ENCODE results near the gene FCHO1. TPM values are rescaled to one million over a fixed set of nuclear protein-coding genes. Genes with fewer than 3 reads are reported as not detected.
A peak's percentile ranks its signal among the peaks of the same experiment; 100 is the strongest.

Gene FCHO1
- total RNA-seq, 2 experiments from 2014 or later: 85.6 to 107 TPM

DNA sequence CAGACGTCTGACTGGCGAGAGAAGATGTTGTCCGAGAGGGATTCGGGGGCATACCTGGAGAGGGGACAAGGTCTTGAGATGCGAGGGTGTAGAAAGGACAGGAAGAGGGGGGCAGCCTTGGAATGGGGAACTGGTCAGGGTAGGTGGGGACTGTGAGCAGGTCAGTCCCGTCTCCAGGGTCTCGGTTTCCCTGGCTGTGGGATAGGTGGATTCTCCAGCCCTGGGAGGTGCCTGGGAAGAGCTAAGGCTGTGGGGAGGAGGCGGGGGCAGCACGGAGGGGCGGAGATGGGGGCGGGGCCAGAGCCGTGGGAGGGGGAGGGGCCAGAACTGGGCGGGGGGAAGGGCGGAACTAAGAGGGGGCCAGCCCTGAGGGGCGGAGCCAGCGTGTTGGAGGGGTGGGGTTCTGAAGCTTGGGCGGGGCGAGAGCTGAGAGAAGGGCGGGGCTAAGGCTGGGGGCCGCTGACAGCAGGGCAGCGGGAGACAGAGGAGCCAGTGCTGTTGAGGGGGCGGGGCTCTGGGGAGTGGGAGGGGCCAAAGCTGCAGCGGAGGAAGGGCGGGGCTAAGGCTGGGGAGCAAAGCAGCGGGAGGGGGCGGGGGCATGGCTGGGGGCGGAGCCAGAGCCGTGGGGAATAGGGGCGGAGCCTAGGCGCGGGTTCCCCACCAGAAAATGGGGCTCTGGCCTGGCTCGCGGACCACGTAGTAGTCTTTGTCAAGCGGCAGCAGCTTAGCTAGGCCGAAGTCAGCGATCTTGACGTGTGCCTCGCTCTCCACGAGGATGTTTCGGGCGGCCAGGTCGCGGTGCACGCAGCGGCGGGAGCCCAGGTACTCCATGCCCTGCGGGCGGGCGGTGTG is 79.5 kb downstream of the FCHO1 start:
- H3K27ac ChIP-seq (ENCODE audit: low read depth, low read length, poor library complexity, severe bottlenecking): no peak overlapping the region
- peak; percentile 63 for DNase-seq (ENCODE audit: low spot score)
- no peaks in the 10 kb centered on the region for H3K9me2 ChIP-seq (ENCODE audit: insufficient read depth, low read length)
- H3K9me3 ChIP-seq (ENCODE audit: low read length): no peaks in the 10 kb centered on the region
- no peak overlapping the region for H3K4me3 ChIP-seq (ENCODE audit: low read depth, low read length, poor library complexity, severe bottlenecking)
- H3K4me1 ChIP-seq (ENCODE audit: insufficient read depth, low read length, poor library complexity, severe bottlenecking): no peaks in the 10 kb centered on the region
- TF ChIP-seq, protein P1, sequence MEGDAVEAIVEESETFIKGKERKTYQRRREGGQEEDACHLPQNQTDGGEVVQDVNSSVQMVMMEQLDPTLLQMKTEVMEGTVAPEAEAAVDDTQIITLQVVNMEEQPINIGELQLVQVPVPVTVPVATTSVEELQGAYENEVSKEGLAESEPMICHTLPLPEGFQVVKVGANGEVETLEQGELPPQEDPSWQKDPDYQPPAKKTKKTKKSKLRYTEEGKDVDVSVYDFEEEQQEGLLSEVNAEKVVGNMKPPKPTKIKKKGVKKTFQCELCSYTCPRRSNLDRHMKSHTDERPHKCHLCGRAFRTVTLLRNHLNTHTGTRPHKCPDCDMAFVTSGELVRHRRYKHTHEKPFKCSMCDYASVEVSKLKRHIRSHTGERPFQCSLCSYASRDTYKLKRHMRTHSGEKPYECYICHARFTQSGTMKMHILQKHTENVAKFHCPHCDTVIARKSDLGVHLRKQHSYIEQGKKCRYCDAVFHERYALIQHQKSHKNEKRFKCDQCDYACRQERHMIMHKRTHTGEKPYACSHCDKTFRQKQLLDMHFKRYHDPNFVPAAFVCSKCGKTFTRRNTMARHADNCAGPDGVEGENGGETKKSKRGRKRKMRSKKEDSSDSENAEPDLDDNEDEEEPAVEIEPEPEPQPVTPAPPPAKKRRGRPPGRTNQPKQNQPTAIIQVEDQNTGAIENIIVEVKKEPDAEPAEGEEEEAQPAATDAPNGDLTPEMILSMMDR (conservative IDR thresholded peaks at IDR 0.05; ENCODE audit: low read length): no peak
- TF ChIP-seq EZH2phosphoT487 (IDR thresholded peaks at IDR 0.05; ENCODE audit: borderline replicate concordance, low read depth, low read length): no peak
- CTCF ChIA-PET (ENCODE audit: unreplicated experiment): interaction anchor here (0.8 kb wide), 1 partner anchor 29 kb away, joined by 21 read pairs; no protein-coding TSS in a partner anchor
- H3K36me3 ChIP-seq (ENCODE audit: insufficient read depth, low read length): peaks cover 17% of the 10 kb centered on the region
- H4K20me1 ChIP-seq (ENCODE audit: insufficient read depth, low read length): no peaks in the 10 kb centered on the region
- intact Hi-C loops (cut with micrococcal nuclease; ENCODE audit: unreplicated experiment): no loop called here
- BruUV-seq (replicated peaks): no TSS peak
- H3K79me2 ChIP-seq (ENCODE audit: insufficient read depth, low read depth, low read length): no peaks in the 10 kb centered on the region
- no peak overlapping the region for H2AFZ ChIP-seq (ENCODE audit: low read length)
- no peak overlapping the region for H3K4me2 ChIP-seq (ENCODE audit: low read length)
- POLR2A ChIA-PET: interaction anchor here (0.6 kb wide), 1 partner anchor 15 kb away, joined by 3 read pairs; no protein-coding TSS in a partner anchor

DNA sequence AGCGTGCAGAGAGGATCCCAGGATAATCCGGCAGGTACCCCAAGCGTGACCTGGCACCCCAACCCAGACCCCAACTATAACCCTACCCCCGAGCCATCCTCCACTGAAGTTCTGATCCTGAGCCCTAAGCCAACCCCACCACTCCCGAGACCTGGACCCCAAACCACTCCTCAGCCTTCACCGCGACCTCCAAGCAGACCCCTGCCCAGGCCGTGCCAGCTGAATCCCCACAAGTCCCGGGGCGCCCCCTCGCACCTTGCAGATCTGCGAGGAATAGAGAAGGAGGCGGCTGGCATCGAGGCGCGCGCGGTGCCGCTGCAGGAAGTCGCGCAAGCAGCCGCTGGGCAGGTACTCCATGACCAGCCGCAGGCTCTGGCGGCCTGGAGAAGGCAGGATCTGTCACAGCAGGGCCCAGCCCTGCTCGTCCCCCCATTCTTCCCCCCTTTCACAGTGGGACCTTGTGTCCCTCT is 80.2 kb downstream of the FCHO1 start:
- TF ChIP-seq EZH2phosphoT487 (IDR thresholded peaks at IDR 0.05; ENCODE audit: borderline replicate concordance, low read depth, low read length): no peak
- TF ChIP-seq, protein P1 (conservative IDR thresholded peaks at IDR 0.05; ENCODE audit: low read length): no peak
- H3K9me2 ChIP-seq (ENCODE audit: insufficient read depth, low read length): no peaks in the 10 kb centered on the region
- H3K4me1 ChIP-seq (ENCODE audit: insufficient read depth, low read length, poor library complexity, severe bottlenecking): no peaks in the 10 kb centered on the region
- no peaks in the 10 kb centered on the region for H3K9me3 ChIP-seq (ENCODE audit: low read length)
- CTCF ChIA-PET (ENCODE audit: unreplicated experiment): no interaction called here
- intact Hi-C loops (cut with micrococcal nuclease; ENCODE audit: unreplicated experiment): no loop called here
- no peak overlapping the region for H2AFZ ChIP-seq (ENCODE audit: low read length)
- H3K36me3 ChIP-seq (ENCODE audit: insufficient read depth, low read length): peaks cover 17% of the 10 kb centered on the region
- H3K4me2 ChIP-seq (ENCODE audit: low read length): no peak overlapping the region
- POLR2A ChIA-PET: no interaction called here
- no peak overlapping the region for H3K4me3 ChIP-seq (ENCODE audit: low read depth, low read length, poor library complexity, severe bottlenecking)
- H4K20me1 ChIP-seq (ENCODE audit: insufficient read depth, low read length): no peaks in the 10 kb centered on the region
- DNase-seq (ENCODE audit: low spot score): no peak
- H3K27ac ChIP-seq (ENCODE audit: low read depth, low read length, poor library complexity, severe bottlenecking): no peak overlapping the region
- no TSS peak for BruUV-seq (replicated peaks)
- H3K79me2 ChIP-seq (ENCODE audit: insufficient read depth, low read depth, low read length): no peaks in the 10 kb centered on the region

Data from OCI-LY7 (cell line).